ENCODE measurements around the gene KCP. TPM values are rescaled to one million over a fixed set of nuclear protein-coding genes. Genes with fewer than 3 reads are reported as not detected.
A peak's percentile ranks its signal among the peaks of the same experiment; 100 is the strongest.

KCP gene
- total RNA-seq, 1 experiment from 2014 or later, result not detected

DNA sequence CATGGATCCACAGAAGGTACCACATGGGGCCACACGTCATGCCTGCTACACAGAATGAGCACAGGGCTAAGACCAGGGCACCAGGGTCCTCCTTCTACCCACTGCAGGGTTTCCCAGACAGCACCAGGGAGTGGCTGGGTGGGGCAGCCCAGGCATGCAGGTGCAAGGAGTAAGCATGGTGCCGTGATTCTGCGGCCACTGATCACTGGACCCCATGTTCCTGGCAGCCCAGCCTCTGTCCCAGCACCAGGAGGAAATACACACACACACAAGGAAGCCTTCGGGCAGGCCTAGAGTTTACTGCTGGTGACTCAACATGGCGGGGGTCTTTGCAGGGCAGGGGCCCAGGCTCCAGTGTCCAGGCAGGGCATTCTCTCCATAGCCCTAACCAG is 33.9 kb downstream of the KCP start:
- DNase-seq (ENCODE audit: extremely low read depth, low read depth), result no peak

GRCh38 chr7:128876127-128876526 is 34.4 kb downstream of the KCP start:
- DNase-seq (ENCODE audit: extremely low read depth, low read depth), result no peak

DNA sequence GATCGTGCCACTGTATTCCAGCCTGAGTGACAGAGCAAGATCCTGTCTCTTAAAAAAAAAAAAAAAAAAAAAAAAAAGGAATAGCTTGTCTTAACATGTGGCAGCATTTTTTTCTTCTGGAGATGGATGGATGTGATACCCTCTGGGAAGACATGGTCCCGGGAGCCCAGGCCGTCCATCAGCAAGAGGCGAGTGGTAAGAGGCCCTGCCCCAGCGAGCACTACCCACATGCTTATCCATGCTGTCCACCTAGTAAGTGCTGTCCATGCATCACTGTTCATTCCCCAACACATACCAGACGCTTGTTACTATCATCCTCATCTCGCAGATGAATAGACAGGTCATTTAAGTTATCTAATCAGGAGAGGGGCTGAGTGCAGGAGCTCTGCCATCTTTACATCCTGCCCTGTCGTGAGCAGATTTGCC is 35.0 kb downstream of the KCP start:
- DNase-seq (ENCODE audit: extremely low read depth, low read depth), result no peak

DNA sequence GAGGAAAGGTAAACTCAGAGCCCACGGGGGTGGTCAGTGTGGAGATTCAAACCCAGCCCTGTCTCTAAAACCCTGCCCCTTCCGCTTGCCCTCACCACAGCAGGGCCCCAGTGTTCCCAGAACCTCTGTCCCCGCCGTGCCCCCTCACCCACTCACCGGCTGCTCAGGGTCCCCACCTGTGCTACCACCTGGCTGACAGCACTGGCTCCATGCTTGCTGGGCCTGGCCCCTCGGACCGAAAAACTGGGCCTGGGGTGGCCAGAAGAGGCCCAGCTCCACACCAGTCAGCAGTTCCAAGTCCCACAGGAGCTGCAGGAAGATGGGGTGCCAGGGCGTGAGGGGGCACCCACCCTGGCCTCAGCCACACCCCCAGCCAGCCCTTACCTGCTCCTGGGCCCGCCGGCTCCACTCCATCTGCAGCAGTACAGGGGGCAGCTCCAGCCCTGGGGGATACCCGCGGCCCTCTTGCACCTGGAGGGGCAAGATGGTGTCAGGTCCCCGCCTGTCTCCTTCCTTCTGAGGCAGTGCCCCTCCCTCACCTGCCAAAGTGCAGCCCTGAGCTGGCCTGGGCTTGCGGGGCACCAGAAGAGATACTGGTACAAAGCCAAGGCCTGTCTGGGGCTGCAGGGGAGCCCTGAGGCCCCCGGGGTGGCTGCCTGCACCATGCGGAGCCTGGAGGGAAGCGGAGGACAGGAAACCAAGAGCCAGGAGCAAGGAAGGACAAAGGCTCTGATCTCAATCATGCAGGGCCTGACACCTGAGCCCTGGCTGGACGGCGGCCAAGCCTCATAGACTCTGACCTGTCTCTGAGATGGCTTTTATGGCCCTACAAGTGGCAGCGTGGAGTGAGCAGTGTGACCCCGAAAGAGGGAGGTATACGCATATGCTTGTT is 36.1 kb downstream of the KCP start:
- DNase-seq (ENCODE audit: extremely low read depth, low read depth), result no peak

GRCh38 chr7:128873234-128873633 is 37.3 kb downstream of the KCP start:
- DNase-seq (ENCODE audit: extremely low read depth, low read depth), result no peak

- no peak for DNase-seq (ENCODE audit: extremely low read depth, low read depth)
Measured at GRCh38 chr7:128872394-128872824, 38.1 kb downstream of the KCP start.

DNA sequence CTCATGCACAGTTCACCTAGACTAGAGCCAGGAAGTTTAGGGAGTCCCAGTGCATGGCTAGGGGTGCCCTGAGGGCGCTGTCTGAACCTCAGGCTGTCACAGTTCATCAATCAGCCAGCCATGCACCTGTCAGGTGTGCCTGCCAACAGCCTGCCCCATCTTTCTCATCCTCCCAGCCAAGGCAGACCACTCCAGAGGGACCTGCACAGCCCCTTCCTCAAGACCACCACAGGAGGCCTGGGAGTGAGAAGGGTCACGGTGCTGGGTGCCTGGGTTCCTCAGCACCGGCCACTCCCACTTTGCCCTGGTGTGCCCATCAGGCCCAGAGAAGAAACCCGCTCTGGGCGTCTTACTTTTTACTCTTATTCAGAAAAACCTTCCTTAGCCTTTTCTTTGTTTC is 39.5 kb downstream of the KCP start:
- DNase-seq (ENCODE audit: extremely low read depth, low read depth), result no peak

DNA sequence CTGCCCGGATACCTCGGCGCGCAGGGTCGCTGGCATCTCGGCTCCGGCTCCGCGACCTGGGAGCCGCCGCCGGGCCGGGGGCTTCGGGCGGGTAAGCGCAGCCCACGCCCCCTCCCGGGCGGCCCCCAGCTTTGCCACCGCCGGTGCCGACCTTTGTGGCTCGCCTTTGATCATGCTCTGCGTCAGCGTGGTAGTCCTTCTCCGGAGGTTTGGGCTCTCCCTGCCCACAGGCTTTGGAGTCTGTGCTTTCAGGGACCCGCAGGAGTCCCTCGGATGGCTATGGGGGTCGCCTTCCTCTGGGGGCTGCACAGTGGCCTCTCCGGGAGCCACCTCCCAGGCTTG is 40.6 kb downstream of the KCP start:
- no peak for DNase-seq (ENCODE audit: extremely low read depth, low read depth)

GRCh38 chr7:128869138-128869943 is 41.2 kb downstream of the KCP start:
- DNase-seq (ENCODE audit: extremely low read depth, low read depth), result no peak

- no peak for DNase-seq (ENCODE audit: extremely low read depth, low read depth)
Measured at GRCh38 chr7:128868624-128869137, 41.8 kb downstream of the KCP start.

DNA sequence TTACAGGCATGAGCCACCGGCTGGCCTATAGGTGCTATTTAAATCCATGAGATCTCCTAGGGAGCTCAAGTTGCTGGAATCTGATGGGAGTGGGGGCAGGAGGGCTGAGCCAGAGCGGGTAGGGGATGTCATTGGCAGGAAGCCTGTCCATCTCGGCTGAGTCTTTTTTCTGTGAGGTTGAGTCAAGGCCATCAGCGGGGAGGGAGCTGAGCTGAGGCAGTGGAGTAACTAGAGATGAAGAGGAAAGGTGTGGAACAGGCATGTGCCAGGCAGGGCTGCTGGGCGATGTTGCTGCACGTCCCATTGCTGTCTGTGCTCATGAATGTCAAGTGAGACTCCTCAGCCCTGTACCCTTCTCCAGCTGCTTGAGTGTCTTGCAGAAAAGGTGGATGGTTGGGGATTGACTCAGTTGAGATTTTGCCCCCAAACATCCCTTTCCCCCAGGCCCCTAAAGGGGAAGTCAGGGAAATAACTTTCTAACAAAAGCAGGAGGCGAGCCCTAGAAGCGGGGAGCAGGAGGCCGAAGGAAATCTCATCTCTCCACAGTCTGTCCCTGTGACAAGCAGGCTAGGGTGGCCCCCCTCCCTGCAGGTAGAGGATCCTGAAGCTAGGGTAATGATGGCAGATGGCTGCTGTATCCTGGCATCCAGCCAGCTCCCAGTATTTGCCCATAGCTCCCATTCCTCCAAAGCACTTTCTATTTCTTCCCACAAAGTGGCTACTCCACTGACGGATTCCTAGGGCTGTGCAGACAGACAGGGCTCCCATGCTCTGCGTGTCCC is 42.5 kb downstream of the KCP start:
- no peak for DNase-seq (ENCODE audit: extremely low read depth, low read depth)

DNA sequence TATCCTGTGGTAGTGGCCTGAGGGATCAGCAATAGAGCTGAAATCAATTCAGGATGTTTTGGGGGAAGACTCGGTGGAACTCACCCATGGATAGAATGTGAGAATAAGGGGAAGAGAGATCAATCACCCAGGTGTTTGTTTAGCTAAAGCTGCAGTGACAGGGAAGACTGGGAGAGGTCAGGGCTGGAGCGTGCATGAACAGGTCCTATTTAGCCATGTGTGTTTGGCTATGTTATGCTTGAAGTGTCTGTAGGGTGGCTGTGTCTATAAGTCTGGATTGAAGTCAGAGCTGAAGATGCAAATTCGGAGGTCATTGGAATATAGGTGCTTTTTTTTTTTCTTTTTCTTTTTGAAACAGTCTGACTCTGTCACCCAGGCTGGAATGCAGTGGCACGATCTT is 43.3 kb downstream of the KCP start:
- no peak for DNase-seq (ENCODE audit: extremely low read depth, low read depth)

DNA sequence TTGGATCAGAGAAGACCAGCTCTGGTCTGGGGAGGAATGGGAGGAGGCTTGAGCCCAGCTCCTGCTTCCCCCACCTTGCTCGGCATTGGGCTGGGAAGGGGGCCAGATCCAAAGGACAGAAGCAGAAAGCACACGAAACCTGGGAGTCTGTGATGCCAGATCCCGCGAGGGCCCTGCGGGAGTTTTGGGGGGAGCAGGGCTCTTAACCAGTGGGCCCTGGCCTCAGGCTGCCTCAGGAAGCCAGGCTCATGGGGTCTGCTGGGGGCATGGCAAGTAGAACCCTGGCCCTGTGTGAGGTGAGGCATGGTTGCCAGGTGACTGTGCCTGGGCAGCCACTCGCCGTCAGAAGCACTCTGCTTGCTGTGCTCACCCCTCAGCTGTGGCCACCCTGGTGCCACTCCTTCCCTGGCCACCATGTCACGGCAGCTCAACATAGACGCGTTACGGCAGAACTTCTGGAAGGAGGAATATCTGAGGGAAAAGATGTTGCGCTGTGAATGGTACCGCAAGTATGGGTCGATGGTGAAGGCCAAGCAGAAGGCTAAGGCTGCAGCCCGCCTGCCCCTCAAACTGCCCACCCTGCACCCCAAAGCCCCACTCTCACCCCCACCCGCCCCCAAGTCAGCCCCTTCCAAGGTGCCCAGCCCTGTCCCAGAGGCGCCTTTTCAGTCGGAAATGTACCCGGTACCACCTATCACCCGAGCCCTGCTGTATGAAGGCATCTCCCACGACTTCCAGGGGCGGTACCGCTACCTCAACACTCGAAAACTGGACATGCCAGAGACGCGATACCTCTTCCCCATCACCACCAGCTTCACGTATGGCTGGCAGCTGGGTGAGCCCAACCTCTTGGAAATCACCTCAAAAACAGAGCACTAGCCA is 44.3 kb downstream of the KCP start:
- DNase-seq (ENCODE audit: extremely low read depth, low read depth), result no peak

- no peak for DNase-seq (ENCODE audit: extremely low read depth, low read depth)
Measured at GRCh38 chr7:128865303-128865702, 45.2 kb downstream of the KCP start.

GRCh38 chr7:128863433-128863989 is 47.0 kb downstream of the KCP start:
- peak; percentile 63 for DNase-seq (ENCODE audit: extremely low read depth, low read depth)

DNA sequence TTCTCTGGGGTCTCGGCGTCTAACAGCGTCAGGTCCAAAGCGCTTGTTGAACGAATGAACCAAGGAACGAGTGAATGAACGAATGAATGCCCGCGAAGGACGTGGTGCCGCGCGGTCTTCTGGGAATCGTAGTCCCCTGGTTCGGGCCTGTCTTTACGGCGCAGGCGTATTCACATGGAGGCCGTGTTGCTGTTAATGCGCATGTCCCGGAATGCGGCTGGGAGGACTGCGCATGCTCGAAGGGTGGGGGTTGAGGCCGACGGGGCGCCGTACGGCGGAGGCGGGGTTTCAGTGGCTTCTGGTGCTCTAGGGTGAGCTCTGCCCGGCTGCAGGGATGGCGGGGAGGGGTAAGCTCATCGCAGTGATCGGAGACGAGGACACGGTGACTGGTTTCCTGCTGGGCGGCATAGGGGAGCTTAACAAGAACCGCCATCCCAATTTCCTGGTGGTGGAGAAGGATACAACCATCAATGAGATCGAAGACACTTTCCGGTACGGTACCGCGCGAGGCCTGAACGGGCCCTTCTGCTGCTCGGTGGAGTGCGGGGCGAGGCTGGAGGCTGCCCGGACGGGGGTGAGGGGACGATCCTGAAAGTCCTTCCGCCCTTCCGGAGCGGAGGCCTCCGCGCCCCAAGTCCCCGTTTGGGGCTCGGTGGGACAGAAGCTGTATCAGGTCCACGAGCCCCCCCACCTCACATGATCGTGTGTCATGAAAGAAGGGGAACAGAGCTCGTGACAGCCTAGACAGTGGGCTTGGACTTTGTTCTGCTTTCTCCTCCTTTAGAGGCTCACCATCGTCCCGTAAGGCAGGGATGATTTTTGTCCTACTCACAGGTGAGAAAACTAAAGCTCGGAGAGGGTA is 47.7 kb downstream of the KCP start, which contains the start of gene ATP6V1F:
ATP6V1F (plus strand) TSS at position 286 of the 862 bp plus-strand sequence; CDS start at position 335, 49 bp downstream.
- peak; percentile 98 for DNase-seq (ENCODE audit: extremely low read depth, low read depth)

- DNase-seq (ENCODE audit: extremely low read depth, low read depth), result no peak
Measured at GRCh38 chr7:128861957-128862570, 48.4 kb downstream of the KCP start.

Measured in NCI-H460 (cell line).